Activated naive CD8-positive, alpha-beta T cell treated with anti-CD3 and anti-CD28 coated beads, Interleukin-2, amount 10 ng/mL, durations not matched to agents 7 days and 5 days (primary cell): ENCODE data around the gene PRDM16. TPM values are rescaled to one million over a fixed set of nuclear protein-coding genes. Genes with fewer than 3 reads are reported as not detected.

Source experiments
- ATAC-seq: fragments of 150-1000 bp; cut with Tn5 transposase; one replicate; pipeline ENCODE4 v1.10.0; 2021; ENCODE audit warnings: low read depth, moderate library complexity
- POLR2A ChIA-PET: fragments of 350-600 bp; sonication (Branson Sonifier 250); formaldehyde crosslinking; loops from one replicate; lab custom pipeline; 2021; ENCODE audit warnings: antibody characterized with exemption; lab: Charles Lee
- DNase-seq: peaks from one replicate; pipeline ENCODE4 v3.0.0; 2021
- H3K27ac Mint-ChIP-seq: one replicate; pipeline ENCODE4 v1.8.0; 2022; ENCODE audit warnings: mild to moderate bottlenecking, mixed read lengths
- H3K27me3 Mint-ChIP-seq: one replicate; pipeline ENCODE4 v1.8.0; 2022; ENCODE audit warnings: mild to moderate bottlenecking, moderate library complexity, mixed read lengths
- H3K36me3 Mint-ChIP-seq: one replicate; pipeline ENCODE4 v1.8.0; 2021; ENCODE audit warnings: mild to moderate bottlenecking, mixed read lengths
- H3K4me1 Mint-ChIP-seq: one replicate; pipeline ENCODE4 v1.8.0; 2021; ENCODE audit warnings: mixed read lengths
- H3K4me3 Mint-ChIP-seq: one replicate; pipeline ENCODE4 v1.8.0; 2022; ENCODE audit warnings: mild to moderate bottlenecking, moderate library complexity, mixed read lengths
- H3K9me3 Mint-ChIP-seq: one replicate; pipeline ENCODE4 v1.8.0; 2021; ENCODE audit warnings: mixed read lengths
- total RNA-seq, 2 experiments: library from RNA; stranded (reverse); gene quantifications; one replicate each; pipeline ENCODE4 v1.2.3, GENCODE V29; 2021

PRDM16 gene
- total RNA-seq, 2 experiments from 2014 or later = not detected

GRCh38 chr1:3134381-3135072 is 65.5 kb downstream of the PRDM16 start:
- Mint-ChIP-seq H3K36me3 (no peaks in the 10 kb centered on the region), H3K4me3 (no peak overlapping the region), H3K27me3 (no peaks in the 10 kb centered on the region), H3K4me1 (no peaks in the 10 kb centered on the region), H3K9me3 (no peaks in the 10 kb centered on the region), H3K27ac (no peak overlapping the region)
- DNase-seq (no peak), ATAC-seq (no peak)
- POLR2A ChIA-PET = no interaction called here

GRCh38 chr1:3135073-3135702 is 66.2 kb downstream of the PRDM16 start:
- no peak overlapping the region for H3K4me3 Mint-ChIP-seq
- no peaks in the 10 kb centered on the region for H3K36me3 Mint-ChIP-seq
- no peaks in the 10 kb centered on the region for H3K27me3 Mint-ChIP-seq
- POLR2A ChIA-PET = no interaction called here
- H3K9me3 Mint-ChIP-seq = no peaks in the 10 kb centered on the region
- H3K4me1 Mint-ChIP-seq = no peaks in the 10 kb centered on the region
- no peak overlapping the region for H3K27ac Mint-ChIP-seq
- ATAC-seq = no peak
- DNase-seq = no peak

- ATAC-seq (no peak), DNase-seq (no peak)
- Mint-ChIP-seq H3K27ac (no peak overlapping the region), H3K9me3 (no peaks in the 10 kb centered on the region), H3K4me1 (no peaks in the 10 kb centered on the region), H3K4me3 (no peak overlapping the region), H3K27me3 (no peaks in the 10 kb centered on the region), H3K36me3 (no peaks in the 10 kb centered on the region)
- POLR2A ChIA-PET = no interaction called here
These were observed 66.9 kb downstream of the PRDM16 start for GRCh38 chr1:3135744-3136455.

GRCh38 chr1:3136532-3136931 is 67.5 kb downstream of the PRDM16 start:
- H3K4me3 Mint-ChIP-seq = no peak overlapping the region
- no peaks in the 10 kb centered on the region for H3K9me3 Mint-ChIP-seq
- no peaks in the 10 kb centered on the region for H3K4me1 Mint-ChIP-seq
- no peaks in the 10 kb centered on the region for H3K27me3 Mint-ChIP-seq
- no peak overlapping the region for H3K27ac Mint-ChIP-seq
- ATAC-seq (no peak), DNase-seq (no peak)
- H3K36me3 Mint-ChIP-seq = no peaks in the 10 kb centered on the region
- POLR2A ChIA-PET = no interaction called here

- DNase-seq (no peak), ATAC-seq (no peak)
- POLR2A ChIA-PET = no interaction called here
- H3K27me3 Mint-ChIP-seq = no peaks in the 10 kb centered on the region
- no peak overlapping the region for H3K4me3 Mint-ChIP-seq
- no peaks in the 10 kb centered on the region for H3K36me3 Mint-ChIP-seq
- no peaks in the 10 kb centered on the region for H3K4me1 Mint-ChIP-seq
- no peak overlapping the region for H3K27ac Mint-ChIP-seq
- no peaks in the 10 kb centered on the region for H3K9me3 Mint-ChIP-seq
These were observed 68.4 kb downstream of the PRDM16 start for GRCh38 chr1:3137111-3138100.

- Mint-ChIP-seq H3K4me1 (no peaks in the 10 kb centered on the region), H3K27me3 (no peaks in the 10 kb centered on the region), H3K9me3 (no peaks in the 10 kb centered on the region), H3K36me3 (no peaks in the 10 kb centered on the region), H3K27ac (no peak overlapping the region), H3K4me3 (no peak overlapping the region)
- DNase-seq = no peak
- ATAC-seq = no peak
- POLR2A ChIA-PET = no interaction called here
These were observed 69.7 kb downstream of the PRDM16 start for GRCh38 chr1:3138623-3139151.

- no peak overlapping the region for H3K4me3 Mint-ChIP-seq
- POLR2A ChIA-PET = no interaction called here
- H3K4me1 Mint-ChIP-seq = no peaks in the 10 kb centered on the region
- no peaks in the 10 kb centered on the region for H3K36me3 Mint-ChIP-seq
- no peaks in the 10 kb centered on the region for H3K9me3 Mint-ChIP-seq
- no peak overlapping the region for H3K27ac Mint-ChIP-seq
- no peak for ATAC-seq
- H3K27me3 Mint-ChIP-seq = no peaks in the 10 kb centered on the region
- DNase-seq = no peak
These were observed 70.4 kb downstream of the PRDM16 start for GRCh38 chr1:3139451-3139852.

- POLR2A ChIA-PET = no interaction called here
These were observed 70.9 kb downstream of the PRDM16 start for GRCh38 chr1:3139871-3140361.

GRCh38 chr1:3140437-3140836 is 71.4 kb downstream of the PRDM16 start:
- POLR2A ChIA-PET = no interaction called here
- H3K36me3 Mint-ChIP-seq = no peaks in the 10 kb centered on the region
- DNase-seq = no peak
- no peak overlapping the region for H3K27ac Mint-ChIP-seq
- no peak overlapping the region for H3K4me3 Mint-ChIP-seq
- H3K4me1 Mint-ChIP-seq = no peaks in the 10 kb centered on the region
- no peak for ATAC-seq
- no peaks in the 10 kb centered on the region for H3K27me3 Mint-ChIP-seq
- no peaks in the 10 kb centered on the region for H3K9me3 Mint-ChIP-seq

More at GRCh38 chr1:3139871-3140361, 70.9 kb downstream of the PRDM16 start:
- DNase-seq (no peak), ATAC-seq (no peak)
- Mint-ChIP-seq H3K9me3 (no peaks in the 10 kb centered on the region), H3K27me3 (no peaks in the 10 kb centered on the region), H3K36me3 (no peaks in the 10 kb centered on the region), H3K4me1 (no peaks in the 10 kb centered on the region), H3K27ac (no peak overlapping the region), H3K4me3 (no peak overlapping the region)

GRCh38 chr1:3141129-3141528 is 72.1 kb downstream of the PRDM16 start:
- H3K9me3 Mint-ChIP-seq = no peaks in the 10 kb centered on the region
- no peaks in the 10 kb centered on the region for H3K36me3 Mint-ChIP-seq
- POLR2A ChIA-PET = no interaction called here
- H3K4me3 Mint-ChIP-seq = no peak overlapping the region
- no peak overlapping the region for H3K27ac Mint-ChIP-seq
- H3K4me1 Mint-ChIP-seq = no peaks in the 10 kb centered on the region
- no peaks in the 10 kb centered on the region for H3K27me3 Mint-ChIP-seq
- DNase-seq (no peak), ATAC-seq (no peak)

GRCh38 chr1:3141836-3142235 is 72.8 kb downstream of the PRDM16 start:
- Mint-ChIP-seq H3K36me3 (no peaks in the 10 kb centered on the region), H3K4me3 (no peak overlapping the region), H3K4me1 (no peaks in the 10 kb centered on the region), H3K9me3 (no peaks in the 10 kb centered on the region), H3K27ac (no peak overlapping the region), H3K27me3 (no peaks in the 10 kb centered on the region)
- DNase-seq = no peak
- POLR2A ChIA-PET = no interaction called here
- no peak for ATAC-seq

- H3K4me1 Mint-ChIP-seq = no peaks in the 10 kb centered on the region
- DNase-seq (no peak), ATAC-seq (no peak)
- H3K4me3 Mint-ChIP-seq = no peak overlapping the region
- peaks cover 2% of the 10 kb centered on the region for H3K9me3 Mint-ChIP-seq
- H3K27me3 Mint-ChIP-seq = no peaks in the 10 kb centered on the region
- no peaks in the 10 kb centered on the region for H3K36me3 Mint-ChIP-seq
- POLR2A ChIA-PET = no interaction called here
- no peak overlapping the region for H3K27ac Mint-ChIP-seq
These were observed 73.2 kb downstream of the PRDM16 start for GRCh38 chr1:3142236-3142635.

- ATAC-seq (no peak), DNase-seq (no peak)
- H3K27me3 Mint-ChIP-seq = no peaks in the 10 kb centered on the region
- no peak overlapping the region for H3K27ac Mint-ChIP-seq
- peaks cover 2% of the 10 kb centered on the region for H3K9me3 Mint-ChIP-seq
- POLR2A ChIA-PET = no interaction called here
- H3K4me3 Mint-ChIP-seq = no peak overlapping the region
- no peaks in the 10 kb centered on the region for H3K36me3 Mint-ChIP-seq
- no peaks in the 10 kb centered on the region for H3K4me1 Mint-ChIP-seq
These were observed 73.7 kb downstream of the PRDM16 start for GRCh38 chr1:3142751-3143150.
